DMS 273 (cell line): ENCODE measurements around the gene OR6C2.
"Not testable (repeated sequence)": the region's sequence is repeated elsewhere in the genome, so short reads cannot be mapped to it uniquely, and the experiment has no call there.

Source experiments
- DNase-seq: peaks from one replicate; lab custom pipeline; 2025; ENCODE audit not compliant: unreplicated experiment; lab: John Stamatoyannopoulos, UW

Gene OR6C2

DNA sequence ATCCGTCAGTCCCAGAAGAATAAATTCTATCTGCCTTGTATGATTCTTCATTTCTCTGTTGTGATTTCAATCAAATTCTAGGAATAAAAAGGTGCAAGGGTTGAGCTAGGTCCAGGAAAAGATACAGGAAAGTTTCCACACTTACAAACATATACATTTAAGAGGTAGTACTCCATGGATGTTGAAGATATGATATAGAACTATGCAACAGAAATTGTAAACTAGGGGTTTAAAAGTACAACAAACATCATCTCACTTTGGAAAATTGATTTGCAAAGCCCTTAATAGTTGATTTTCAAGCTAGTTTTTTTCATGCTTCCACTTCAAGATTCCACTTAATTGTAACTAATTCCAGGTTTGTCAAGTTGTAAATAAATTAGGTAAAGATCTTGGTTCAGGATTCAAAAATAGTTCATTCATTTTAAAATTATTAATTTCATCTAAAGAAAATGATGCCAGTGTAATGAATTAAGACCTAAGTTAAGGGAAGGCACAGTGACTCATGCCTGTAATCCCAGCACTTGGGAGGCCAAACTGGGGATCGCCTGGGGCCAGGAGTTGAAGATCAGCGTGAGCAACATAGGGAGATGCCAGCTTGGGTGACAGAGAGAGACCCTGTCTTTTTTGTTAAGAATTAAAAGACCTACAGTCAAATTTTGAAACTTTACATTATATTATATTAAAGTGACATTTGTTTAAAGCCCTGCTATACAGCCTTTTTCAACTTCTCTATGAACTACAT lies 26.4 kb downstream of the OR6C2 start, which contains the start of gene OR6C70:
Gene OR6C70 (minus strand): TSS at position 51 of the 742 bp plus-strand sequence. CDS start 0 bp downstream, at position 51.
- no peak for DNase-seq

DNA sequence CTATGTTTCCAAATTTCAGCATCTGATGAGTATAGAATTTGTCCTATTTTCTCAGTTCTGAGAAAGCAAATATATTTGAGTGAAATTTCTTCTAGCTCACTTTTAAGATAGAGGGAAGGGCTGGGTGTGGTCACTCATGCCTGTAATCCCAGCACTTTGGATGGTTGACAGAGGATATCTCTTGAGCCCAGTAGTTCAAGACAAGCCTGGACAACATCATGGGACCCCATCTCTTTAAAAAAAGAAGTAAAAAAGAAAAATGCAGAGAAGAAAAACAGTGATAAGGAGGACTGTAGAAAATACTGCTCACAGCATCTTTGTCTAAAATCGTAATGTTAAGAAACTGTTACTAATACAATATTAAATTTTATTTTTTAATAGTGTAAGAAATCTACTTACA lies 28.4 kb downstream of the OR6C2 start:
- no peak for DNase-seq

DNA sequence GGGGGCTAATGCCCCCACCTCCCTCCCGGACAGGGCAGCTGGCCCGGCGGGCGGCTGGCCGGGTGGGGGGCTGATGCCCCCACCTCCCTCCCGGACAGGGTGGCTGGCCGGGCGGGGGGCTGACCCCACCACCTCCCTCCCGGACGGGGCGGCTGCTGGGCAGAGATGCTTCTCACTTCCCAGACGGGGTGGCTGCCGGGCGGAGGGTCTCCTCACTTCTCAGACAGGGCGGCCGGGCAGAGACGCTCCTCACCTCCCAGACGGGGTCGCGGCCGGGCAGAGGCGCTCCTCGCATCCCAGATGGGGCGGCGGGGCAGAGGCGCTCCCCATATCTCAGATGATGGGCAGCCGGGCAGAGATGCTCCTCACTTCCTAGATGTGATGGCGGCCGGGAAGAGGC lies 35.3 kb downstream of the OR6C2 start:
- DNase-seq, result not testable (repeated sequence)

DNA sequence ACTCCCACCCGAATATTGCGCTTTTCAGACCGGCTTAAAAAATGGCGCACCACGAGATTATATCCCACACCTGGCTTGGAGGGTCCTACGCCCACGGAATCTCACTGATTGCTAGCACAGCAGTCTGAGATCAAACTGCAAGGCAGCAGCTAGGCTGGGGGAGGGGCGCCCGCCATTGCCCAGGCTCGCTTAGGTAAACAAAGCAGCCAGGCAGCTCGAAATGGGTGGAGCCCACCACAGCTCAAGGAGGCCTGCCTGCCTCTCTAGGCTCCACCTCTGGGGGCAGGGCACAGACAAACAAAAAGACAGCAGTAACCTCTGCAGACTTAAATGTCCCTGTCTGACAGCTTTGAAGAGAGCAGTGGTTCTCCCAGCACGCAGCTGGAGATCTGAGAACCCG lies 40.4 kb downstream of the OR6C2 start:
- DNase-seq, result not testable (repeated sequence)

DNA sequence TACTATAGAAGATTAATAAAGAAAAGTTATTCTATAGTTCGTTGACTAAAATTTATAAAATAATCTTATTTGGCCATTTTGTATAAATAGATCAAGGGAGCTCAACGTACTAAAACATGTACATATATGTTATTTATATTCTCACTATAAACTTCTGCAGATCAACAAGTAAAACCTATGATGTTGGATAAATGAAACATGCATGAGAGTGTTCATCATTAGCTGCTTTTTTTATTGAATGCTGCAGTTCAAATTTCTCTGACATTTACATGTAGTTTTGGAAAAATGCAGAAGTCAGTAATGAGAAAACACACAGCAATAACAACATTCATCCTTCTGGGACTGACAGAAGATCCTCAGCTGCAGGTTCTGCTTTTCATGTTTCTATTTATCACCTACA lies 48.2 kb downstream of the OR6C2 start, which contains the start of gene OR6C68:
Gene OR6C68 (plus strand): TSS at position 301 of the 400 bp plus-strand sequence. CDS start 0 bp downstream, at position 301.
- no peak for DNase-seq

DNA sequence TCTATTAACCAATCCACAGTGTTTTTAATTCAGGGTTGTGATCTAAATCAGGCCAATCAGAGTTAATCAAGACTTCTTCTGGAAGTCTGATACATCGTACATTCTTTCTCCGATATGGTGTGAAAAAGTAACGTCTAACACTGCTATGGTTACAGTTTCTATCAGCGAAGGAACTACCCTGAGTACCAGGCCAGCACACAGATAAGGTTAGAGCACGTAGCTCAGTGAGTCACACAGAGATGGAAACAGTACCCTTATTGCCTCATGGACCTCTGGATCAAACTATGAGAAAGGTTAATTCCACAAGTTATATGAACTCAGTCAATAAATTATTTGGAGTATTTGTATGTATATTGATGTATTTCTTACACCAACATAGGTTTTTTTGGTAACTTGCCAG lies 51.6 kb downstream of the OR6C2 start:
- no peak for DNase-seq

DNA sequence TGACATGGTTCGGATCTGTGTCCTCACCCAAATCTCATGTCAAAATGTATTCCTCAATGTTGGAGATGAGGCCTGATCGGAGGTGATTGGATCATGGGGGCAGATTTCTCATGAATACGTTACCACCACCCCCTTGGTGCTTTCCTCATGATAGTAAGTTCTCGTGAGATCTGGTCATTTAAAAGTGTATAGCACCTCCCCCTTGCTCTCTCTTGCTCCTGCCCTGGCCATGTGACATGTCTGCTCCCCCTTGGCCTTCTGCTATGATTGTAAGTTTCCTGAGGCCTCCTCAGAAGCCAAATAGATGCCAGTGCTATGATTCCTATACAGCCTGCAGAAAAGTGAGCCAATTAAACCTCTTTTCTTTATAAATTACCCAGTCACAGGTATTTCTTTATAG lies 55.4 kb downstream of the OR6C2 start:
- DNase-seq, result no peak

DNA sequence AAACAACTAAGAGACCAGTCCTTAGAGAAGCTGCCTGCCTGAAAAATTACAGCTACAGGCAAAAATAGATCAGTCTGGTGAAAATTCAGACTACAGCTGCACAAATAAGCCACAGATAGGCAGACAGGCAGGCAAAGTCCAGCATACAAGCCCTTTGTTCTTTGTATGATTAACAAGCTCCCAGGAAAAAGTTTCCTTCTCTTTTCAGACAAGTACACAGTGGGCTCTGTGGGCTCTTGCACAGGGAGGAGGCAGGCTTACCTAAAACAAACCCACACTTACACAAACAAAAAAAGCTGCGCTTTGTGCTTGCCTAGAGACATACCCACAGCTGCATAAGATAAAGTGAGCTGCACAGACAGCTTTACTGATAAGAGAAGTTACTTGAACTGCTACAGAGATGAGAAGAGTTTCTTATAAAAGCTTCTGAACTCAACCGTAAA lies 56.0 kb downstream of the OR6C2 start:
- DNase-seq, result no peak

DNA sequence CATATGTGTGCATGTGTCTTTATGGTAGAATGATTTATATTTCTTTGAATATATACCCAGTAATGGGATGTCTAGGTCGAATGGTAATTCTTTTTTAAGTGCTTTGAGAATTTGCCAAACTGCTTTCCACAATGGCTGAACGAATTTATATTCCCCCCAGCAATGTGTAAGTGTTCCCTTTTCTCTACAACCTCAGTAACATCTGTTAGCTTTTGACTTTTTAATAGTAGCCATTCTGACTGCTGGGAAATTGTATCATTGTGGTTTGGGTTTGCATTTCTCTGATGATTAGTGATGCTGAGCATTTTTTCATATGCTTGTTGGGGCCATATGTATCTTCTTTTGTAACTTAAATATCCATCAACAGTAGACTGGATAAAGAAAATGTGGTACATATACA lies 57.7 kb downstream of the OR6C2 start:
- DNase-seq, result no peak
